Keratinocyte (primary cell): ENCODE measurements around the gene FABP1. TPM values are rescaled to one million over a fixed set of nuclear protein-coding genes. Genes with fewer than 3 reads are reported as not detected.

Experiments
- DNase-seq: peaks from one replicate; pipeline ENCODE4 v3.0.0-alpha.2; 2011; ENCODE audit warnings: low read depth, missing footprints, low spot score
- FAIRE-seq: peaks from 2 replicates; lab custom pipeline; 2011; peaks lifted over from hg19 to GRCh38; lab: Jason Lieb, UNC
- H2AFZ ChIP-seq: 2 replicates; pipeline ENCODE4 v1.6.0; 2012; ENCODE audit warnings: low read length, control low read depth, inconsistent platforms; ENCODE audit not compliant: control insufficient read depth
- H3K27ac ChIP-seq: 2 replicates; pipeline ENCODE4 v1.5.1; 2011; ENCODE audit warnings: low read length; ENCODE audit not compliant: control insufficient read depth, insufficient read depth
- H3K27me3 ChIP-seq: 3 replicates; pipeline ENCODE4 v1.6.0; 2011; ENCODE audit warnings: low read length; ENCODE audit not compliant: control insufficient read depth, insufficient read depth; ENCODE audit errors: extremely low read depth
- H3K36me3 ChIP-seq, 2 experiments: 2 replicates in 1 of 2; 3 replicates in 1 of 2; pipeline ENCODE4 v1.5.1; 2011; ENCODE audit warnings: low read length in 2 of 2, mild to moderate bottlenecking in 1 of 2; ENCODE audit not compliant: control insufficient read depth in 2 of 2, insufficient read depth in 2 of 2; ENCODE audit errors: extremely low read depth in 1 of 2
- H3K4me1 ChIP-seq: 3 replicates; pipeline ENCODE4 v1.5.1; 2011; ENCODE audit warnings: low read length; ENCODE audit not compliant: control insufficient read depth, insufficient read depth; ENCODE audit errors: extremely low read depth
- H3K4me2 ChIP-seq: 3 replicates; pipeline ENCODE4 v1.6.0; 2011; ENCODE audit warnings: low read depth, low read length; ENCODE audit not compliant: control insufficient read depth, insufficient read depth; ENCODE audit errors: extremely low read depth
- H3K4me3 ChIP-seq, 3 experiments: fragments of 200-600 bp in 1 of 3; sonication (generic) in 1 of 3; 2 replicates in 2 of 3; 3 replicates in 1 of 3; pipeline ENCODE4 v1.5.1; 2011 to 2016; ENCODE audit warnings: low read length in 3 of 3, mild to moderate bottlenecking in 3 of 3, control low read depth in 2 of 3, inconsistent platforms in 1 of 3, low read depth in 1 of 3, mixed read lengths in 1 of 3, mixed run types in 1 of 3, moderate library complexity in 1 of 3; ENCODE audit not compliant: control insufficient read depth in 2 of 3, insufficient read depth in 2 of 3; ENCODE audit errors: extremely low read depth in 1 of 3
- H3K79me2 ChIP-seq: 2 replicates; pipeline ENCODE4 v1.6.0; 2012; ENCODE audit warnings: low read length; ENCODE audit not compliant: control insufficient read depth, insufficient read depth
- H3K9ac ChIP-seq: 3 replicates; pipeline ENCODE4 v1.6.0; 2011; ENCODE audit warnings: low read length; ENCODE audit not compliant: control insufficient read depth, insufficient read depth; ENCODE audit errors: extremely low read depth
- H3K9me1 ChIP-seq: 3 replicates; pipeline ENCODE4 v1.6.0; 2011; ENCODE audit warnings: low read length; ENCODE audit not compliant: control insufficient read depth, insufficient read depth; ENCODE audit errors: extremely low read depth
- H3K9me3 ChIP-seq: 2 replicates; pipeline ENCODE4 v1.5.1; 2012; ENCODE audit warnings: low read depth, low read length; ENCODE audit not compliant: control insufficient read depth
- H4K20me1 ChIP-seq: 3 replicates; pipeline ENCODE4 v1.6.0; 2011; ENCODE audit warnings: low read length; ENCODE audit not compliant: control insufficient read depth, insufficient read depth; ENCODE audit errors: extremely low read depth
- CTCF ChIP-seq, 3 experiments: IDR thresholded peaks in 1 of 3; conservative IDR thresholded peaks in 1 of 3; optimal IDR thresholded peaks in 1 of 3; 2 replicates in 2 of 3; 3 replicates in 1 of 3; pipeline versions ENCODE3 to v1.5.1; 2011; ENCODE audit warnings: low read length in 3 of 3, mild to moderate bottlenecking in 3 of 3, moderate library complexity in 2 of 3, control low read depth in 1 of 3, inconsistent platforms in 1 of 3; ENCODE audit not compliant: insufficient read depth in 2 of 3; ENCODE audit errors: extremely low read depth in 1 of 3
- EZH2 ChIP-seq: IDR thresholded peaks from one replicate; pipeline ENCODE4 v1.6.1; 2012; ENCODE audit warnings: inconsistent platforms, mild to moderate bottlenecking, low read length, moderate library complexity
- dilution Hi-C: fragments of 300-500 bp; cut with MboI; formaldehyde crosslinking; loops from one replicate; pipeline ENCODE4 v1.7.0; 2020; ENCODE audit warnings: low sequenced_read_pairs; ENCODE audit not compliant: extremely low pct_ligation_motif_present
- polyA plus RNA-seq, 5 experiments: library from polyadenylated mRNA; depleted of rRNA in 3 of 5; stranded (reverse) in 3 of 5; stranded (forward) in 1 of 5; unstranded in 1 of 5; fragments of >200 nt; gene quantifications; 1 replicate in 1 of 5; 2 replicates in 3 of 5; 3 replicates in 1 of 5; pipeline versions ENCODE4 v1.2.1 to v1.2.3, GENCODE V29; 2011 to 2012; ENCODE audit warnings: missing spikeins in 2 of 5, low read depth in 1 of 5, low replicate concordance in 1 of 5

The FABP1 gene
- polyA plus RNA-seq, 1 donor (not counting 4 experiments of a cell fraction or from before 2014, with no cell fraction given), result not detected

- Histone ChIP-seq H3K9me3 (no peaks in the 10 kb centered on the region), H3K27ac (no peak overlapping the region), H4K20me1 (no peaks in the 10 kb centered on the region), H2AFZ (no peak overlapping the region), H3K4me2 (no peak overlapping the region), H3K4me1 (no peaks in the 10 kb centered on the region), H3K4me3 (no peak overlapping the region), H3K9me1 (no peaks in the 10 kb centered on the region), H3K9ac (no peak overlapping the region), H3K36me3 (no peaks in the 10 kb centered on the region), H3K27me3 (no peaks in the 10 kb centered on the region), H3K79me2 (no peaks in the 10 kb centered on the region)
- dilution Hi-C loops, result no loop called here
- TF ChIP-seq CTCF (optimal IDR thresholded peaks at IDR 0.05 in 1 of 3, IDR thresholded peaks at IDR 0.05 in 1 of 3, conservative IDR thresholded peaks at IDR 0.05 in 1 of 3; ENCODE audit: extremely low read depth in 1 of 3, insufficient read depth in 2 of 3, low read length in 3 of 3) (no peak), EZH2 (no peak)
- DNase-seq, result no peak
- FAIRE-seq, result no peak
Observed at GRCh38 chr2:88087073-88087472, 40.8 kb downstream of the FABP1 start.

- H4K20me1 ChIP-seq, result no peaks in the 10 kb centered on the region
- dilution Hi-C loops, result no loop called here
- no peaks in the 10 kb centered on the region for H3K4me1 ChIP-seq
- H3K4me2 ChIP-seq, result no peak overlapping the region
- no peak for TF ChIP-seq EZH2
- no peak for TF ChIP-seq CTCF (optimal IDR thresholded peaks at IDR 0.05 in 1 of 3, IDR thresholded peaks at IDR 0.05 in 1 of 3, conservative IDR thresholded peaks at IDR 0.05 in 1 of 3; ENCODE audit: extremely low read depth in 1 of 3, insufficient read depth in 2 of 3, low read length in 3 of 3)
- H3K27me3 ChIP-seq, result no peaks in the 10 kb centered on the region
- DNase-seq (no peak), FAIRE-seq (no peak)
- H3K79me2 ChIP-seq, result no peaks in the 10 kb centered on the region
- H3K9me3 ChIP-seq, result no peaks in the 10 kb centered on the region
- no peak overlapping the region for H3K27ac ChIP-seq
- H2AFZ ChIP-seq, result no peak overlapping the region
- H3K4me3 ChIP-seq, result no peak overlapping the region
- H3K36me3 ChIP-seq, result no peaks in the 10 kb centered on the region
- H3K9ac ChIP-seq, result no peak overlapping the region
- no peaks in the 10 kb centered on the region for H3K9me1 ChIP-seq
Observed at GRCh38 chr2:88086401-88086800, 41.5 kb downstream of the FABP1 start.
